Measurements from ENCODE around the gene SH3YL1.

GRCh38 chr2:182509-183122 is 81.2 kb downstream of the SH3YL1 start:
- TF ChIP-seq ELF4 (IDR thresholded peaks at IDR 0.05) (no peak), FOXA1 (IDR thresholded peaks at IDR 0.05) (no peak), SP1 (IDR thresholded peaks at IDR 0.05) (no peak), FOXK2 (IDR thresholded peaks at IDR 0.05) (no peak)
